Measurements from ENCODE around the gene ALOX12. TPM values are rescaled to one million over a fixed set of nuclear protein-coding genes. Genes with fewer than 3 reads are reported as not detected.
"Not testable (repeated sequence)": the region's sequence is repeated elsewhere in the genome, so short reads cannot be mapped to it uniquely, and the experiment has no call there.

Gene ALOX12
- total RNA-seq, 2 donors from 2014 or later: 0.14 TPM; not detected in 1

GRCh38 chr17:7038025-7038862 is 42.4 kb downstream of the ALOX12 start:
- intact Hi-C loops (cut with DNase I): no loop called here
- DNase-seq (ENCODE audit: low spot score): no peak

- intact Hi-C loops (cut with DNase I): loop anchor here in 1 of 2 donors (10.0 kb wide), 2 partner anchors 125 to 245 kb away; partner anchors contain the start of gene SLC2A4
- no peak for DNase-seq (ENCODE audit: low spot score)
Measured at GRCh38 chr17:7039832-7040231, 44.0 kb downstream of the ALOX12 start.

- no peak for DNase-seq (ENCODE audit: low spot score)
- intact Hi-C loops (cut with DNase I): loop anchor here in 1 of 2 donors (10.0 kb wide), 2 partner anchors 123 to 243 kb away; partner anchors contain the start of gene SLC2A4
Measured at GRCh38 chr17:7041607-7042500, 46.0 kb downstream of the ALOX12 start.

GRCh38 chr17:7042501-7043181 is 46.8 kb downstream of the ALOX12 start:
- intact Hi-C loops (cut with DNase I): loop anchor here in 1 of 2 donors (10.0 kb wide), 2 partner anchors 122 to 242 kb away; partner anchors contain the start of gene SLC2A4
- DNase-seq (ENCODE audit: low spot score): no peak

- intact Hi-C loops (cut with DNase I): loop anchor here in 1 of 2 donors (10.0 kb wide), 2 partner anchors 122 to 242 kb away; partner anchors contain the start of gene SLC2A4
- DNase-seq (ENCODE audit: low spot score): no peak
Measured at GRCh38 chr17:7043182-7043496, 47.3 kb downstream of the ALOX12 start.

GRCh38 chr17:7043497-7044198 is 47.8 kb downstream of the ALOX12 start, which contains the start of gene SLC16A11:
TSS of gene SLC16A11 (minus strand) at chr17:7044092. CDS start at chr17:7043513, 579 bp downstream.
- no peak for DNase-seq (ENCODE audit: low spot score)
- intact Hi-C loops (cut with DNase I): loop anchor here in 1 of 2 donors (10.0 kb wide), 2 partner anchors 121 to 241 kb away; partner anchors contain the start of gene SLC2A4

- intact Hi-C loops (cut with DNase I): loop anchor here (5.0 to 10.0 kb wide), 3 partner anchors 92 to 239 kb away; partner anchors contain the start of gene SLC2A4 (in 1 of the 2)
- no peak for DNase-seq (ENCODE audit: low spot score)
Measured at GRCh38 chr17:7045492-7046126, 49.8 kb downstream of the ALOX12 start.

- intact Hi-C loops (cut with DNase I): loop anchor here (5.0 to 10.0 kb wide), 3 partner anchors 91 to 239 kb away; partner anchors contain the start of gene SLC2A4 (in 1 of the 2)
- DNase-seq (ENCODE audit: low spot score): no peak
Measured at GRCh38 chr17:7046127-7046724, 50.4 kb downstream of the ALOX12 start.

- intact Hi-C loops (cut with DNase I): loop anchor here (5.0 to 10.0 kb wide), 3 partner anchors 90 to 238 kb away; partner anchors contain the start of gene SLC2A4 (in 1 of the 2)
- DNase-seq (ENCODE audit: low spot score): not testable (repeated sequence)
Measured at GRCh38 chr17:7046725-7047397, 51.0 kb downstream of the ALOX12 start.

GRCh38 chr17:7047566-7047965 is 51.7 kb downstream of the ALOX12 start:
- intact Hi-C loops (cut with DNase I): loop anchor here (5.0 to 10.0 kb wide), 3 partner anchors 90 to 237 kb away; partner anchors contain the start of gene SLC2A4 (in 1 of the 2)
- DNase-seq (ENCODE audit: low spot score): no peak

- no peak for DNase-seq (ENCODE audit: low spot score)
- intact Hi-C loops (cut with DNase I): loop anchor here (5.0 to 10.0 kb wide), 3 partner anchors 88 to 236 kb away; partner anchors contain the start of gene SLC2A4 (in 1 of the 2)
Measured at GRCh38 chr17:7048968-7049367, 53.1 kb downstream of the ALOX12 start.

- intact Hi-C loops (cut with DNase I): loop anchor here in 1 of 2 donors (5.0 kb wide), 1 partner anchor 87 kb away; no protein-coding TSS in a partner anchor
- not testable (repeated sequence) for DNase-seq (ENCODE audit: low spot score)
Measured at GRCh38 chr17:7050583-7050982, 54.7 kb downstream of the ALOX12 start.

GRCh38 chr17:7056386-7056785 is 60.5 kb downstream of the ALOX12 start:
- intact Hi-C loops (cut with DNase I): no loop called here
- DNase-seq (ENCODE audit: low spot score): no peak

GRCh38 chr17:7058831-7059447 is 63.1 kb downstream of the ALOX12 start:
- intact Hi-C loops (cut with DNase I): no loop called here

More at GRCh38 chr17:7058831-7059447, 63.1 kb downstream of the ALOX12 start:
- DNase-seq (ENCODE audit: low spot score): no peak
